Neural progenitor cell (in vitro differentiated cells): ENCODE results near the gene NTM. TPM values are rescaled to one million over a fixed set of nuclear protein-coding genes. Genes with fewer than 3 reads are reported as not detected.

Experiments
- DNase-seq: peaks from one replicate; pipeline ENCODE4 v3.0.0-alpha.2; 2016; ENCODE audit warnings: low spot score
- H2AFZ ChIP-seq: fragments of 200-600 bp; sonication (generic); replicated peaks from 2 replicates; pipeline ENCODE4 v1.6.1; 2016; ENCODE audit warnings: antibody characterized with exemption
- H3F3A ChIP-seq: fragments of 200-600 bp; sonication (generic); 2 replicates; pipeline ENCODE4 v1.6.1; 2016; ENCODE audit warnings: antibody characterized with exemption, low read depth
- H3K27ac ChIP-seq: fragments of 200-600 bp; sonication (generic); 2 replicates; pipeline ENCODE4 v1.5.1; 2016; ENCODE audit warnings: mild to moderate bottlenecking
- H3K27me3 ChIP-seq: fragments of 200-600 bp; sonication (generic); 2 replicates; pipeline ENCODE4 v1.6.1; 2016; ENCODE audit warnings: mild to moderate bottlenecking, moderate library complexity
- H3K36me3 ChIP-seq: fragments of 200-600 bp; sonication (generic); 2 replicates; pipeline ENCODE4 v1.5.1; 2016
- H3K4me1 ChIP-seq: fragments of 200-600 bp; sonication (generic); 2 replicates; pipeline ENCODE4 v1.6.1; 2016; ENCODE audit warnings: mixed run types
- H3K4me2 ChIP-seq: fragments of 200-600 bp; sonication (generic); 2 replicates; pipeline ENCODE4 v1.6.1; 2016
- H3K4me3 ChIP-seq: fragments of 200-600 bp; sonication (generic); 2 replicates; pipeline ENCODE4 v1.5.1; 2016
- H3K79me2 ChIP-seq: fragments of 200-600 bp; sonication (generic); 2 replicates; pipeline ENCODE4 v1.6.1; 2016; ENCODE audit warnings: low read depth
- H3K9ac ChIP-seq: fragments of 200-600 bp; sonication (generic); 2 replicates; pipeline ENCODE4 v1.6.1; 2016
- H3K9me3 ChIP-seq: fragments of 200-600 bp; sonication (generic); 2 replicates; pipeline ENCODE4 v1.5.1; 2016; ENCODE audit warnings: low read depth
- H4K20me1 ChIP-seq: fragments of 200-600 bp; sonication (generic); 2 replicates; pipeline ENCODE4 v1.6.1; 2016; ENCODE audit warnings: low read depth
- H3K27ac Mint-ChIP-seq: 3 replicates; pipeline ENCODE4 v1.8.0; 2021; ENCODE audit warnings: mixed read lengths
- H3K27me3 Mint-ChIP-seq: 2 replicates; pipeline ENCODE4 v1.8.0; 2022; ENCODE audit warnings: low read depth, mild to moderate bottlenecking, inconsistent platforms, moderate library complexity, mixed read lengths; ENCODE audit not compliant: insufficient read depth
- H3K36me3 Mint-ChIP-seq: 3 replicates; pipeline ENCODE4 v1.8.0; 2021; ENCODE audit warnings: mixed read lengths
- H3K4me1 Mint-ChIP-seq: 3 replicates; pipeline ENCODE4 v1.8.0; 2021; ENCODE audit warnings: mixed read lengths
- H3K4me3 Mint-ChIP-seq: 3 replicates; pipeline ENCODE4 v1.8.0; 2021; ENCODE audit warnings: mild to moderate bottlenecking, moderate library complexity, mixed read lengths
- H3K9me3 Mint-ChIP-seq: 3 replicates; pipeline ENCODE4 v1.8.0; 2020; ENCODE audit warnings: mixed read lengths
- EZH2 ChIP-seq: fragments of 200-600 bp; sonication (generic); IDR thresholded peaks from 2 replicates; pipeline ENCODE4 v1.6.1; 2017; ENCODE audit warnings: antibody characterized with exemption, mild to moderate bottlenecking, moderate library complexity
- EZH2phosphoT487 ChIP-seq: fragments of 200-600 bp; sonication (generic); IDR thresholded peaks from 2 replicates; pipeline ENCODE4 v1.6.1; 2017; ENCODE audit warnings: antibody characterized with exemption
- total RNA-seq: library from RNA; depleted of rRNA; stranded (reverse); fragments of >200 nt; gene quantifications from 2 replicates; pipeline ENCODE4 v1.2.3, GENCODE V29; 2015; ENCODE audit warnings: low replicate concordance
- TF ChIP-seq, protein P1 (sequence below): fragments of 200-600 bp; sonication (generic); IDR thresholded peaks from 2 replicates; pipeline ENCODE4 v1.5.1; 2017; ENCODE audit warnings: antibody characterized with exemption, mild to moderate bottlenecking

Gene NTM
- total RNA-seq, 1 donor from 2014 or later, result 4.3 TPM

DNA sequence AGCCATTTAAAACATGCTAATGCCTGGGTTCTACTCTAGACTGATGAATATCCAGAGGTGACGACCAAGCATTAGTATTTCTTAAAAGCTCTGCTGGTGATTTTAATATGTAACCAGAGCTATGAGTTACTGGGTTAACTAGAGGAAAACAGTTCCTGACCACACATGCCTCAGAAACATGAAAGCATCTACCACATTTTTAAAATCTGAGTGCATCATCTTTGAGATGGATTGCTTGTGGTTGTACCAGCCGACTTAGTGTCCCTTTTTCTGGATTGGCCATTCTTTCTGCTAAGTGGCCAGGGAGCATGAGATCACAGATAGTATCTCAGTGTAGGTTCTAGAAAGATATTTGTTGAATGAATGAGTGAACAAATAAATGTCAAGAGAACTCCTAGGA lies 152.4 kb downstream of the NTM start:
- H3K27me3 ChIP-seq, result no peaks in the 10 kb centered on the region
- DNase-seq, result no peak
- Mint-ChIP-seq H3K4me1 (peaks cover 3% of the 10 kb centered on the region), H3K27me3 (no peaks in the 10 kb centered on the region), H3K4me3 (no peak overlapping the region), H3K9me3 (no peaks in the 10 kb centered on the region), H3K27ac (no peak overlapping the region), H3K36me3 (no peaks in the 10 kb centered on the region)
- H3K4me3 ChIP-seq, result no peak overlapping the region
- no peak for TF ChIP-seq EZH2phosphoT487
- TF ChIP-seq, protein P1, sequence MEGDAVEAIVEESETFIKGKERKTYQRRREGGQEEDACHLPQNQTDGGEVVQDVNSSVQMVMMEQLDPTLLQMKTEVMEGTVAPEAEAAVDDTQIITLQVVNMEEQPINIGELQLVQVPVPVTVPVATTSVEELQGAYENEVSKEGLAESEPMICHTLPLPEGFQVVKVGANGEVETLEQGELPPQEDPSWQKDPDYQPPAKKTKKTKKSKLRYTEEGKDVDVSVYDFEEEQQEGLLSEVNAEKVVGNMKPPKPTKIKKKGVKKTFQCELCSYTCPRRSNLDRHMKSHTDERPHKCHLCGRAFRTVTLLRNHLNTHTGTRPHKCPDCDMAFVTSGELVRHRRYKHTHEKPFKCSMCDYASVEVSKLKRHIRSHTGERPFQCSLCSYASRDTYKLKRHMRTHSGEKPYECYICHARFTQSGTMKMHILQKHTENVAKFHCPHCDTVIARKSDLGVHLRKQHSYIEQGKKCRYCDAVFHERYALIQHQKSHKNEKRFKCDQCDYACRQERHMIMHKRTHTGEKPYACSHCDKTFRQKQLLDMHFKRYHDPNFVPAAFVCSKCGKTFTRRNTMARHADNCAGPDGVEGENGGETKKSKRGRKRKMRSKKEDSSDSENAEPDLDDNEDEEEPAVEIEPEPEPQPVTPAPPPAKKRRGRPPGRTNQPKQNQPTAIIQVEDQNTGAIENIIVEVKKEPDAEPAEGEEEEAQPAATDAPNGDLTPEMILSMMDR, result no peak
- no peak for TF ChIP-seq EZH2
- H3K79me2 ChIP-seq, result no peaks in the 10 kb centered on the region
- H2AFZ ChIP-seq, result no peak overlapping the region
- no peaks in the 10 kb centered on the region for H3F3A ChIP-seq
- H3K9me3 ChIP-seq, result no peaks in the 10 kb centered on the region
- H4K20me1 ChIP-seq, result no peaks in the 10 kb centered on the region
- H3K27ac ChIP-seq, result no peak overlapping the region
- H3K4me1 ChIP-seq, result no peaks in the 10 kb centered on the region
- H3K9ac ChIP-seq, result no peak overlapping the region
- no peaks in the 10 kb centered on the region for H3K36me3 ChIP-seq
- H3K4me2 ChIP-seq, result no peak overlapping the region

DNA sequence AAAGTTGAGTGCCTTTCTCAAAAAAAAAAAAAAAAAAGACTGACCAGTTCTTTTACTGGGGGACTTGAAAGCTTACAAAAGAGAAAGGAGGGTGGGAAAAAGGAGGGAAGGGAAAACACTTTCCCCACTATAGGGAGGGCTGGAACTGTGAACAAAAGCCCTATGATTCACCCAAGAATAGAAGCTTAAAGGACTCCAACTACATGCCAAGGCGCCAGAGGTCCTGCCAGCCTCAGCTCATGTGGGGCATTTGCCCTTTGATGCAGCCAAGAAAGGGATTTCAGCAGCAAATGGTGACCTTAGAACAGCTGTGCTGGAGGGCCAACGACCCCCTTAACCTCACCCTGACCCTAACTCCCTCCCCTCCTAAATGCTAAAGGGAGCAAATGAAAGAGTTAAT lies 160.0 kb downstream of the NTM start:
- no peak for DNase-seq
- Histone ChIP-seq H3K4me2 (no peak overlapping the region), H3K36me3 (no peaks in the 10 kb centered on the region), H3K79me2 (no peaks in the 10 kb centered on the region), H3K27me3 (no peaks in the 10 kb centered on the region), H3K4me3 (no peak overlapping the region), H3K9me3 (no peaks in the 10 kb centered on the region), H3K4me1 (peaks cover 43% of the 10 kb centered on the region), H2AFZ (no peak overlapping the region), H3K27ac (no peak overlapping the region), H4K20me1 (no peaks in the 10 kb centered on the region), H3F3A (peaks cover 6% of the 10 kb centered on the region), H3K9ac (no peak overlapping the region)
- no peaks in the 10 kb centered on the region for H3K9me3 Mint-ChIP-seq
- peaks cover 2% of the 10 kb centered on the region for H3K27me3 Mint-ChIP-seq
- no peaks in the 10 kb centered on the region for H3K36me3 Mint-ChIP-seq
- TF ChIP-seq EZH2, result no peak
- no peak overlapping the region for H3K4me3 Mint-ChIP-seq
- H3K27ac Mint-ChIP-seq, result peak overlapping the region; percentile 4
- peaks cover 51% of the 10 kb centered on the region for H3K4me1 Mint-ChIP-seq

DNA sequence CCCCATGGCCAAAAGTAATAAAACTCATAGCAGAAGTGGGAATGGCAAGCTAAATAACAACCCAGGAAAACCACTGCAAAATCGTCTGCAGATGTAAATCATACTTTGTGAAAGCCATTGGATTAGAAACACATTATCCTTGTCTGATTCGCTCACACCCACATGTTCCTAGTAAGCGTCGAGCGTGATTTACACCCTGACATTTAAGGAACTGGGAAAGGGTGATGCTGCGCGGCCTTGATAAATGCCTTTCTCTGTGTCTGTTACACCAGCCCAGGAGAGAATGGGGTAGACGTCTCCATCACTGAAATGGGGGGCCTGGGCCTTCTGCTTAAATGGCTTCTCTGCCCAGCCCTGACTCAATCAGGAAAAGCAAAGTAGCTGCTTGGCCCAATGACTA lies 162.7 kb downstream of the NTM start:
- no peaks in the 10 kb centered on the region for H3K36me3 Mint-ChIP-seq
- H3K4me2 ChIP-seq, result no peak overlapping the region
- H3K4me3 ChIP-seq, result no peak overlapping the region
- no peak overlapping the region for H3K4me3 Mint-ChIP-seq
- TF ChIP-seq EZH2phosphoT487 (no peak), EZH2 (no peak)
- TF ChIP-seq, protein P1, result no peak
- H3K9ac ChIP-seq, result no peak overlapping the region
- H3K27ac ChIP-seq, result no peak overlapping the region
- peaks cover 6% of the 10 kb centered on the region for H3F3A ChIP-seq
- no peaks in the 10 kb centered on the region for H3K27me3 ChIP-seq
- no peaks in the 10 kb centered on the region for H3K9me3 Mint-ChIP-seq
- H3K79me2 ChIP-seq, result no peaks in the 10 kb centered on the region
- no peaks in the 10 kb centered on the region for H3K9me3 ChIP-seq
- no peak overlapping the region for H2AFZ ChIP-seq
- H4K20me1 ChIP-seq, result no peaks in the 10 kb centered on the region
- H3K27ac Mint-ChIP-seq, result no peak overlapping the region
- H3K4me1 Mint-ChIP-seq, result peaks cover 63% of the 10 kb centered on the region
- peaks cover 4% of the 10 kb centered on the region for H3K27me3 Mint-ChIP-seq
- H3K4me1 ChIP-seq, result peaks cover 55% of the 10 kb centered on the region
- no peak for DNase-seq
- no peaks in the 10 kb centered on the region for H3K36me3 ChIP-seq

DNA sequence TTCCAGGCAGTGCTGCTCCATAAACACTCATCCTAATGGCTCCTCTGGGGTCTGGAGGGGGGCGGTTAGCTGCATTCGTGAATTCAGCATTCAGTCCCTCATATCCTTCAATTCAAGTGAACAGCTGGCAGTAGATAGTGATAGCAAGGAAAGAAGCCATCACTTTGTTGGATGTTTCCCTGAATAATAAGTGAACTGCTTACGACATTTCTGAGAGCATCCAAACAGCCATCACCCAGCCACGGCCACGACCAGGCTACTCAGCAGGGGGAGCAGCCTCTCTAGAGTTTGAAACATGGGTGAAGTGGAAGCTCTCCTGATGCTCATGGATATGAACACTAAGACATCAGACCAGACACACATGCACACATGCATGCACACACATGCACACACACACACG lies 163.6 kb downstream of the NTM start:
- Histone ChIP-seq H3F3A (peaks cover 6% of the 10 kb centered on the region), H3K4me3 (no peak overlapping the region), H3K4me1 (peaks cover 54% of the 10 kb centered on the region), H4K20me1 (no peaks in the 10 kb centered on the region), H3K4me2 (no peak overlapping the region), H3K79me2 (no peaks in the 10 kb centered on the region), H3K9ac (no peak overlapping the region), H3K27ac (no peak overlapping the region), H2AFZ (no peak overlapping the region), H3K27me3 (no peaks in the 10 kb centered on the region), H3K9me3 (no peaks in the 10 kb centered on the region), H3K36me3 (no peaks in the 10 kb centered on the region)
- H3K27ac Mint-ChIP-seq, result no peak overlapping the region
- TF ChIP-seq EZH2 (no peak), EZH2phosphoT487 (no peak)
- TF ChIP-seq, protein P1, result no peak
- H3K9me3 Mint-ChIP-seq, result no peaks in the 10 kb centered on the region
- H3K27me3 Mint-ChIP-seq, result peaks cover 7% of the 10 kb centered on the region
- no peak overlapping the region for H3K4me3 Mint-ChIP-seq
- H3K4me1 Mint-ChIP-seq, result peaks cover 65% of the 10 kb centered on the region
- H3K36me3 Mint-ChIP-seq, result no peaks in the 10 kb centered on the region
- no peak for DNase-seq
